K562 (cell line): Measurements from ENCODE around the gene USP22. TPM values are rescaled to one million over a fixed set of nuclear protein-coding genes. Genes with fewer than 3 reads are reported as not detected.
A peak's percentile ranks its signal among the peaks of the same experiment; 100 is the strongest.

Experiments used
- FOXJ2 ChIP-seq: fragments of 200-800 bp; sonication (Bioruptor generic); IDR thresholded peaks from 2 replicates; pipeline ENCODE4 v1.6.1; 2016; ENCODE audit warnings: missing genetic modification characterization, missing compliant biosample characterization
- PHF20 ChIP-seq: fragments of 450-650 bp; IDR thresholded peaks from 2 replicates; pipeline ENCODE4 v1.6.1; 2018; ENCODE audit not compliant: partially characterized antibody
- REST ChIP-seq, 2 experiments: fragments of 450-650 bp; formaldehyde crosslinking in 1 of 2; IDR thresholded peaks; 2 replicates each; pipeline versions ENCODE4 v1.4.0 to v1.6.1; 2014 to 2020; ENCODE audit warnings: mild to moderate bottlenecking in 2 of 2, borderline replicate concordance in 1 of 2, low read depth in 1 of 2
- SMC3 ChIP-seq: conservative IDR thresholded peaks from 2 replicates; pipeline ENCODE4 v1.6.1; 2011; ENCODE audit warnings: low read depth, low read length, improper control_type of control experiment; ENCODE audit not compliant: insufficient read depth
- ZFP30 ChIP-seq: fragments of 250-450 bp; sonication (Bioruptor Pico); IDR thresholded peaks from 2 replicates; pipeline ENCODE4 v1.8.0; 2022; ENCODE audit warnings: moderate library complexity, mild to moderate bottlenecking, inconsistent platforms, borderline replicate concordance
- ZNF384 ChIP-seq: IDR thresholded peaks from 2 replicates; pipeline ENCODE4 v1.6.1; 2012; ENCODE audit warnings: low read depth, low read length, improper control_type of control experiment
- polyA plus RNA-seq, 8 experiments: library from polyadenylated mRNA; depleted of rRNA in 4 of 8; stranded (reverse) in 5 of 8; unstranded in 3 of 8; fragments of >200 nt; fragmentation: Nextera tagmentation in 2 of 8; fragmentation: Illumina TruSeq in 1 of 8; extraction: Ambion mirVana in 2 of 8; extraction: Trizol in 1 of 8; gene quantifications; 2 replicates each; pipeline versions ENCODE4 v1.2.1 to v1.2.3, GENCODE V29; 2011 to 2014; ENCODE audit warnings: inconsistent platforms in 1 of 8, missing spikeins in 1 of 8
- total RNA-seq, 7 experiments: library from RNA; depleted of rRNA in 6 of 7; stranded (reverse); fragments of >200 nt in 6 of 7; fragmentation: Illumina TruSeq in 2 of 7; extraction: Trizol in 2 of 7; gene quantifications; 2 replicates each; pipeline versions ENCODE4 v1.2.1 to v1.2.3, GENCODE V29; 2011 to 2021; ENCODE audit warnings: low replicate concordance in 1 of 7

Gene USP22
- total and polyA plus RNA-seq, 9 of the 15 experiments (the other 6 are each of a cell fraction or from before 2014, with no cell fraction given), result 6.5 to 113 (median 58.9) TPM

GRCh38 chr17:20992987-20993862 is 49.6 kb downstream of the USP22 start (continued):
- TF ChIP-seq PHF20 (no peak), REST (IDR thresholded peaks at IDR 0.05; ENCODE audit: borderline replicate concordance) (peak; percentile 46; the same call in 1 of the 2 replicates), REST (CRISPR knock-in tag; IDR thresholded peaks at IDR 0.05; ENCODE audit: low read depth) (no peak), ZNF384 (peak; percentile 92), SMC3 (peak; percentile 56), FOXJ2 (no peak), ZFP30 (CRISPR knock-in tag) (no peak)
